Stimulated activated CD8-positive, alpha-beta memory T cell treated with anti-CD3 and anti-CD28 coated beads, Interleukin-12 subunit alpha, Interleukin-12 subunit beta, amount 100 ng/mL, for 1 hour (primary cell): ENCODE results near the gene GATA5.

ENCODE experiments used
- DNase-seq: peaks from one replicate; pipeline ENCODE4 v3.0.0-alpha.2; 2020; ENCODE audit warnings: low read depth

The GATA5 gene

DNA sequence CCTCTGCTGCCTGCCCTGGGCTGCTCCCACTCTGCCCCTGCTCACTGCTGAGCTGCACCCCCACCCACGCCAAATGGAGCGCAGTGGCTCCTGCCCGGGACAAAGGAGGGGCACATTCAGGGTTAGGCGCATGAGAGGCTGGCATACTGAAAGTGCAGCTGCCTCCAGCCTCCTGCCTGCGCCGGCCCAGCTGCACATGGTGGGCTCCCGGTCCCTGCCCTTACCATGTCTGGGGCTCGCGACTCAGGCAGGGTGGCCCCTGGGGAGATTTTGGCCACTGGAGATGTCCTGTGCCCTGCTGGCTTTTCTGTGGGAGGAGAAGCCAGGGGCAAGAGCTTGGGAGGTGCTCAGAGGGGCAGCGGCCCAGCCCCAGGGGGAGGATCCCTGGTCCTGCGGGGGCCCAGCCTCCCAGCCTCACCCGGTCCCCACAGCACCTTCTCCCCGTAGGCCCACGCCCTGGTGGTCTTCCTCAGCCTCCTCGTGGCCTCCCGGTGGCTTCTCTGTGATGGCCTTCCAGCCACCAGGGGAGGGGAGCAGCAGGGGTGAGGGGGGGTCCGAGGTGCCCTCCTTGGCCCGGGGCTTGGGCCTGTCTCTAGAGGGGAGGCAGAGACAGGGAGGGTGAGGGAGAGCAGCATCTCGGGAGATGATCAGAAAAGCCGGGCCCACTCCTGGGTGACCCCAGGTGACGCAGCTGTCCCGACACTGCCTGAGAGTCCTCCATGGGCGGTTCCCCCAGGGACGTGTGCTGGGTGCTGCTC lies 60.3 kb downstream of the GATA5 start:
- no peak for DNase-seq

DNA sequence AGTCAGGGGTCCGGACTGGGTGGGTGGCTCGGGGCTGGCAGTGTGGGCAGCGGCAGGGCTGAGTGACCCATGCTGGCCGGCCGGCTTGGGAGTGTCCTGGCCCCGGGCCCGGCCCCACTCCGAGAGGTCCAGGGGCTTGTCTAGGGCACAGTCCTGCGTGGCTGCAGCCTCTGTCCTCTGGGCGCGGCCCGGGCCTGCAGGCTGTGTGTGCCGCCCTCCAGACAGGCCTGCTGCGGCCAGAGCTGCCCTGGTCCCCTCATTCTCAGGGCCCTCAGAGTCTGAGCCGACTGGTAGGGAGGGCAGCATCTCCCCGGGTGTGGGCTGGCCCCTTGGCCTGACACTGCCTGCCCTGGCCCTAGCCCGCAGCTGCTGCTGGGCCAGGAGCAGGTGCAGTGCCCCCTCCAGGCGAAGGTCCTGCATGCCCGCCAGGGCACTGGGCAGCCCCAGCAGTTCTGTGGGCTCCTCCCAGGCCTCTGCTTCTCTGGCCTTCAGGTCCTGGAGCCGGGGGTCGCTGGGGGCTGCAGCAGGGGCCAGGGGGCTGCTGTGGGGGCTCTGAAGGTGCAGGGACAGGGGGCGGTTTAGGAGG lies 61.8 kb downstream of the GATA5 start:
- DNase-seq, result no peak
